Non-pigmented ciliary epithelial cell (primary cell): ENCODE measurements around the gene SLC25A11.
"Not testable (repeated sequence)": the region's sequence is repeated elsewhere in the genome, so short reads cannot be mapped to it uniquely, and the experiment has no call there.

ENCODE experiments used
- DNase-seq: peaks from one replicate; pipeline ENCODE4 v3.0.0-alpha.2; 2010; ENCODE audit warnings: low read depth

The SLC25A11 gene

GRCh38 chr17:4945176-4945943 lies 5.5 kb upstream of the SLC25A11 start:
- DNase-seq = peak; percentile 67

- no peak for DNase-seq
Measured at GRCh38 chr17:4944554-4945175, 4.8 kb upstream of the SLC25A11 start.

GRCh38 chr17:4944163-4944553 lies 4.3 kb upstream of the SLC25A11 start:
- no peak for DNase-seq

GRCh38 chr17:4942760-4943508 lies 3.1 kb upstream of the SLC25A11 start:
- no peak for DNase-seq

- no peak for DNase-seq
Measured at GRCh38 chr17:4941319-4941610, 1.4 kb upstream of the SLC25A11 start.

GRCh38 chr17:4940555-4941318 lies 891 bp upstream of the SLC25A11 start:
- DNase-seq = no peak

- DNase-seq = no peak
Measured at GRCh38 chr17:4939546-4939795, 375 bp downstream of the SLC25A11 start.

GRCh38 chr17:4938688-4939545 lies 929 bp downstream of the SLC25A11 start:
- no peak for DNase-seq

GRCh38 chr17:4938069-4938491 lies 1.8 kb downstream of the SLC25A11 start:
- no peak for DNase-seq

- DNase-seq = no peak
Measured at GRCh38 chr17:4937553-4937952, 2.3 kb downstream of the SLC25A11 start.

GRCh38 chr17:4936436-4936835 lies 3.4 kb downstream of the SLC25A11 start:
- DNase-seq = no peak

- DNase-seq = no peak
Measured at GRCh38 chr17:4935650-4936049, 4.2 kb downstream of the SLC25A11 start.

- no peak for DNase-seq
Measured at GRCh38 chr17:4934173-4934979, 5.5 kb downstream of the SLC25A11 start.

- no peak for DNase-seq
Measured at GRCh38 chr17:4933646-4934045, 6.2 kb downstream of the SLC25A11 start.

GRCh38 chr17:4932756-4933155 lies 7.1 kb downstream of the SLC25A11 start:
- no peak for DNase-seq

GRCh38 chr17:4931963-4932362 lies 7.9 kb downstream of the SLC25A11 start, which contains the start of gene GP1BA:
Gene GP1BA (plus strand): TSS chr17:4932277. CDS start chr17:4932605, 328 bp downstream.
- no peak for DNase-seq

GRCh38 chr17:4928881-4929280 lies 11.0 kb downstream of the SLC25A11 start:
- no peak for DNase-seq

- DNase-seq = not testable (repeated sequence)
Measured at GRCh38 chr17:4926577-4927335, 13.1 kb downstream of the SLC25A11 start.

- no peak for DNase-seq
Measured at GRCh38 chr17:4921320-4921719, 18.5 kb downstream of the SLC25A11 start.
